NT2/D1 (cell line): ENCODE measurements around the gene GPR108.

Source experiments
- SUZ12 ChIP-seq: IDR thresholded peaks from 2 replicates; pipeline ENCODE4 v1.6.1; 2011; ENCODE audit not compliant: insufficient read length, insufficient read depth; ENCODE audit errors: extremely low read depth
- ZNF274 ChIP-seq: IDR thresholded peaks from 2 replicates; pipeline ENCODE4 v1.6.1; 2011; ENCODE audit warnings: mild to moderate bottlenecking, low read depth, low read length

- TF ChIP-seq ZNF274 (no peak), SUZ12 (no peak)
These were observed 35.5 kb upstream of the GPR108 start for GRCh38 chr19:6772866-6773322.
